Ectodermal cell (in vitro differentiated cells): ENCODE data around the gene CH25H.
A peak's percentile ranks its signal among the peaks of the same experiment; 100 is the strongest.

Experiments
- H3K27ac ChIP-seq: 2 replicates; pipeline ENCODE4 v1.7.0; 2013; ENCODE audit warnings: mild to moderate bottlenecking, low read depth, low read length; ENCODE audit not compliant: insufficient read depth, poor library complexity, severe bottlenecking
- H3K27me3 ChIP-seq: 2 replicates; pipeline ENCODE4 v1.7.0; 2013; ENCODE audit warnings: mild to moderate bottlenecking, low read length; ENCODE audit not compliant: insufficient read depth, control insufficient read depth, poor library complexity, severe bottlenecking
- H3K36me3 ChIP-seq: one replicate; pipeline ENCODE4 v1.7.0; 2013; ENCODE audit warnings: low read length; ENCODE audit not compliant: control insufficient read depth, insufficient read depth
- H3K4me1 ChIP-seq: one replicate; pipeline ENCODE4 v1.7.0; 2013; ENCODE audit warnings: low read length; ENCODE audit not compliant: control insufficient read depth, insufficient read depth
- H3K4me3 ChIP-seq: 2 replicates; pipeline ENCODE4 v1.7.0; 2013; ENCODE audit warnings: low read depth, low read length, control low read depth; ENCODE audit not compliant: insufficient read depth
- H3K9me3 ChIP-seq: 2 replicates; pipeline ENCODE4 v1.7.0; 2013; ENCODE audit warnings: mild to moderate bottlenecking, low read length, moderate library complexity; ENCODE audit not compliant: control insufficient read depth
- whole genome bisulfite sequencing, 2 experiments: methylation state at CpG; one replicate each; pipeline ENCODE4 v1.1.7; 2013; ENCODE audit warnings: missing lambda C conversion rate in 2 of 2; 5-methylcytosine and 5-hydroxymethylcytosine counted together

Gene CH25H

GRCh38 chr10:89235073-89235798 lies 28.1 kb upstream of the CH25H start:
- WGBS, 2 experiments, result 24 to 31% methylated on average over 12 of the region's 12 CpGs
- no peak overlapping the region for H3K27ac ChIP-seq
- H3K4me1 ChIP-seq, result peaks cover 9% of the 10 kb centered on the region
- H3K9me3 ChIP-seq, result no peaks in the 10 kb centered on the region
- H3K4me3 ChIP-seq, result no peak overlapping the region
- H3K27me3 ChIP-seq, result no peaks in the 10 kb centered on the region
- H3K36me3 ChIP-seq, result no peaks in the 10 kb centered on the region

GRCh38 chr10:89233033-89233432 lies 25.9 kb upstream of the CH25H start:
- H3K4me1 ChIP-seq, result peaks cover 9% of the 10 kb centered on the region
- no peaks in the 10 kb centered on the region for H3K9me3 ChIP-seq
- H3K4me3 ChIP-seq, result no peak overlapping the region
- peaks cover 3% of the 10 kb centered on the region for H3K36me3 ChIP-seq
- H3K27ac ChIP-seq, result no peak overlapping the region
- WGBS, 2 experiments, result 95 to 97% methylated on average over 2 of the region's 2 CpGs
- H3K27me3 ChIP-seq, result no peaks in the 10 kb centered on the region

GRCh38 chr10:89228962-89229361 lies 21.8 kb upstream of the CH25H start:
- H3K4me3 ChIP-seq, result no peak overlapping the region
- no peaks in the 10 kb centered on the region for H3K4me1 ChIP-seq
- H3K27ac ChIP-seq, result no peak overlapping the region
- no peaks in the 10 kb centered on the region for H3K27me3 ChIP-seq
- H3K9me3 ChIP-seq, result peaks cover 2% of the 10 kb centered on the region
- peaks cover 13% of the 10 kb centered on the region for H3K36me3 ChIP-seq

GRCh38 chr10:89228146-89228545 lies 21.0 kb upstream of the CH25H start:
- Histone ChIP-seq H3K36me3 (peaks cover 13% of the 10 kb centered on the region), H3K4me3 (no peak overlapping the region)
- 94 to 98% methylated on average over 2 of the region's 3 CpGs for WGBS, 2 experiments

GRCh38 chr10:89226891-89227290 lies 19.8 kb upstream of the CH25H start:
- Histone ChIP-seq H3K4me3 (no peak overlapping the region), H3K9me3 (peaks cover 2% of the 10 kb centered on the region), H3K27ac (no peak overlapping the region), H3K36me3 (peaks cover 13% of the 10 kb centered on the region), H3K4me1 (no peaks in the 10 kb centered on the region), H3K27me3 (no peaks in the 10 kb centered on the region)
- WGBS, 2 experiments, result no CpG with 5 or more reads among the region's 1 CpG

More at GRCh38 chr10:89228146-89228545, 21.0 kb upstream of the CH25H start:
- Histone ChIP-seq H3K4me1 (no peaks in the 10 kb centered on the region), H3K27me3 (no peaks in the 10 kb centered on the region), H3K9me3 (peaks cover 2% of the 10 kb centered on the region), H3K27ac (no peak overlapping the region)

GRCh38 chr10:89224739-89225443 lies 17.8 kb upstream of the CH25H start:
- H3K4me3 ChIP-seq, result no peak overlapping the region
- H3K27me3 ChIP-seq, result no peaks in the 10 kb centered on the region
- no peaks in the 10 kb centered on the region for H3K4me1 ChIP-seq
- H3K27ac ChIP-seq, result peak overlapping the region; percentile 38
- peaks cover 13% of the 10 kb centered on the region for H3K36me3 ChIP-seq
- 44 to 54% methylated on average over 17 to 18 of the region's 18 CpGs for whole genome bisulfite sequencing, 2 experiments
- H3K9me3 ChIP-seq, result peaks cover 2% of the 10 kb centered on the region

- 100% methylated on average over 2 of the region's 2 CpGs; no CpG with 5 or more reads in 1 of the 2 experiments for WGBS, 2 experiments
Measured at GRCh38 chr10:89221919-89222318, 14.8 kb upstream of the CH25H start.

GRCh38 chr10:89219513-89220218 lies 12.5 kb upstream of the CH25H start:
- Histone ChIP-seq H3K4me3 (no peak overlapping the region), H3K36me3 (no peaks in the 10 kb centered on the region), H3K9me3 (no peaks in the 10 kb centered on the region), H3K4me1 (no peaks in the 10 kb centered on the region), H3K27ac (no peak overlapping the region), H3K27me3 (no peaks in the 10 kb centered on the region)
- WGBS, 2 experiments, result 96 to 98% methylated on average over 4 of the region's 4 CpGs

More at GRCh38 chr10:89221919-89222318, 14.8 kb upstream of the CH25H start:
- H3K4me1 ChIP-seq, result no peaks in the 10 kb centered on the region
- no peaks in the 10 kb centered on the region for H3K27me3 ChIP-seq
- H3K36me3 ChIP-seq, result no peaks in the 10 kb centered on the region
- no peak overlapping the region for H3K27ac ChIP-seq
- H3K4me3 ChIP-seq, result no peak overlapping the region
- H3K9me3 ChIP-seq, result no peaks in the 10 kb centered on the region

- Histone ChIP-seq H3K27ac (peak overlapping the region; percentile 32), H3K27me3 (no peaks in the 10 kb centered on the region), H3K4me1 (no peaks in the 10 kb centered on the region), H3K9me3 (no peaks in the 10 kb centered on the region), H3K36me3 (no peaks in the 10 kb centered on the region), H3K4me3 (no peak overlapping the region)
- 54 to 62% methylated on average over 3 of the region's 6 CpGs for WGBS, 2 experiments
Measured at GRCh38 chr10:89217057-89217990, 10.2 kb upstream of the CH25H start.
